Measurements from ENCODE around the gene TNN.

DNA sequence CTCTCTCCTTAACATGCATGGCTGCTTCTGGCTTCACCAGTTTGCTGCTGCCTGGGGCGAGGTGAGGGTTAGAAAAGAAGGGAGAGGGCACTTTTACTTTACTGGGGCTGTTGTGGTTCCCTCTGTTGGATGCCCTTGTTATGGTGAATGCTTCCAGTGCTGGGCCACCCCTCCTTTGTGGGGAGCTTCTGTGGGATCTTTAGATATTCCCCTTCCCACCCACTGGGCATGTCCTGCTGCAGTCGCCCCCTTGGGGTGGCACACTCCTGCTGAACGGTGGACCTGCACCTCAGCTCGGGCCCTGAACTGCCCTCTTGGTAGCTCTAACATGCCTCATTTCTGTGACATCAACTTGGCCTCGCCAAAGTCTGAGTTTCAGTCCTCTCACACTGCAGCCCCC is 6.0 kb downstream of the TNN start:
- TF ChIP-seq, protein P1, sequence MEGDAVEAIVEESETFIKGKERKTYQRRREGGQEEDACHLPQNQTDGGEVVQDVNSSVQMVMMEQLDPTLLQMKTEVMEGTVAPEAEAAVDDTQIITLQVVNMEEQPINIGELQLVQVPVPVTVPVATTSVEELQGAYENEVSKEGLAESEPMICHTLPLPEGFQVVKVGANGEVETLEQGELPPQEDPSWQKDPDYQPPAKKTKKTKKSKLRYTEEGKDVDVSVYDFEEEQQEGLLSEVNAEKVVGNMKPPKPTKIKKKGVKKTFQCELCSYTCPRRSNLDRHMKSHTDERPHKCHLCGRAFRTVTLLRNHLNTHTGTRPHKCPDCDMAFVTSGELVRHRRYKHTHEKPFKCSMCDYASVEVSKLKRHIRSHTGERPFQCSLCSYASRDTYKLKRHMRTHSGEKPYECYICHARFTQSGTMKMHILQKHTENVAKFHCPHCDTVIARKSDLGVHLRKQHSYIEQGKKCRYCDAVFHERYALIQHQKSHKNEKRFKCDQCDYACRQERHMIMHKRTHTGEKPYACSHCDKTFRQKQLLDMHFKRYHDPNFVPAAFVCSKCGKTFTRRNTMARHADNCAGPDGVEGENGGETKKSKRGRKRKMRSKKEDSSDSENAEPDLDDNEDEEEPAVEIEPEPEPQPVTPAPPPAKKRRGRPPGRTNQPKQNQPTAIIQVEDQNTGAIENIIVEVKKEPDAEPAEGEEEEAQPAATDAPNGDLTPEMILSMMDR (conservative IDR thresholded peaks at IDR 0.05 in 1 of 2, IDR thresholded peaks at IDR 0.05 in 1 of 2; ENCODE audit: low read depth in 1 of 2, low read length in 2 of 2), result no peak
- TF ChIP-seq EZH2 (IDR thresholded peaks at IDR 0.05; ENCODE audit: low read length, missing control alignments), result no peak
